ENCODE results near the gene KCNMA1. TPM values are rescaled to one million over a fixed set of nuclear protein-coding genes. Genes with fewer than 3 reads are reported as not detected.

KCNMA1 gene
- polyA plus RNA-seq, 1 donor from 2014 or later: 60.8 TPM

GRCh38 chr10:77510695-77511094 lies 126.9 kb downstream of the KCNMA1 start:
- Histone ChIP-seq H3K27me3 (ENCODE audit: insufficient read depth, low read depth, low read length) (no peaks in the 10 kb centered on the region), H3K27ac (ENCODE audit: low read length) (no peak overlapping the region), H3F3A (ENCODE audit: insufficient read depth, low read length, poor library complexity, severe bottlenecking) (no peaks in the 10 kb centered on the region), H3K4me2 (ENCODE audit: low read length) (no peak overlapping the region), H3K79me2 (replicated peaks; ENCODE audit: insufficient read depth, low read length) (no peaks in the 10 kb centered on the region), H3K4me3 (ENCODE audit: low read length) (no peak overlapping the region), H4K20me1 (ENCODE audit: insufficient read depth) (no peaks in the 10 kb centered on the region), H2AFZ (ENCODE audit: low read depth, low read length) (no peak overlapping the region), H3K9me3 (ENCODE audit: low read length) (no peaks in the 10 kb centered on the region), H3K9me2 (ENCODE audit: insufficient read depth, low read length) (no peaks in the 10 kb centered on the region), H3K9ac (ENCODE audit: low read length) (no peak overlapping the region), H3K36me3 (ENCODE audit: insufficient read depth, low read length) (no peaks in the 10 kb centered on the region)
- TF ChIP-seq REST (IDR thresholded peaks at IDR 0.05; ENCODE audit: borderline replicate concordance) (no peak), TAF1 (IDR thresholded peaks at IDR 0.05; ENCODE audit: low read depth) (no peak), EZH2 (IDR thresholded peaks at IDR 0.05; ENCODE audit: borderline replicate concordance, insufficient read depth, low read length, poor library complexity, severe bottlenecking) (no peak), EP300 (conservative IDR thresholded peaks at IDR 0.05; ENCODE audit: poor library complexity, severe bottlenecking) (no peak), RAD21 (conservative IDR thresholded peaks at IDR 0.05) (no peak), CTCF (IDR thresholded peaks at IDR 0.05; ENCODE audit: poor library complexity, severe bottlenecking) (no peak), POLR2AphosphoS5 (IDR thresholded peaks at IDR 0.05) (no peak), SMC3 (conservative IDR thresholded peaks at IDR 0.05; ENCODE audit: poor library complexity) (no peak), MXI1 (conservative IDR thresholded peaks at IDR 0.05; ENCODE audit: poor library complexity, severe bottlenecking) (no peak)

- Histone ChIP-seq H3K27ac (ENCODE audit: low read length) (no peak overlapping the region), H3K4me3 (ENCODE audit: low read length) (no peak overlapping the region), H3K27me3 (ENCODE audit: insufficient read depth, low read depth, low read length) (no peaks in the 10 kb centered on the region), H3F3A (ENCODE audit: insufficient read depth, low read length, poor library complexity, severe bottlenecking) (no peaks in the 10 kb centered on the region), H3K4me2 (ENCODE audit: low read length) (no peak overlapping the region), H3K9me3 (ENCODE audit: low read length) (no peaks in the 10 kb centered on the region), H4K20me1 (ENCODE audit: insufficient read depth) (no peaks in the 10 kb centered on the region), H3K9me2 (ENCODE audit: insufficient read depth, low read length) (no peaks in the 10 kb centered on the region), H3K9ac (ENCODE audit: low read length) (no peak overlapping the region), H3K79me2 (replicated peaks; ENCODE audit: insufficient read depth, low read length) (no peaks in the 10 kb centered on the region), H2AFZ (ENCODE audit: low read depth, low read length) (no peak overlapping the region), H3K36me3 (ENCODE audit: insufficient read depth, low read length) (no peaks in the 10 kb centered on the region)
- TF ChIP-seq MXI1 (conservative IDR thresholded peaks at IDR 0.05; ENCODE audit: poor library complexity, severe bottlenecking) (no peak), RAD21 (conservative IDR thresholded peaks at IDR 0.05) (no peak)
Observed at GRCh38 chr10:77510294-77510693, 127.3 kb downstream of the KCNMA1 start.

GRCh38 chr10:77509391-77509790 lies 128.2 kb downstream of the KCNMA1 start:
- H4K20me1 ChIP-seq (ENCODE audit: insufficient read depth): no peaks in the 10 kb centered on the region
- H3K4me2 ChIP-seq (ENCODE audit: low read length): no peak overlapping the region
- H3K79me2 ChIP-seq (replicated peaks; ENCODE audit: insufficient read depth, low read length): no peaks in the 10 kb centered on the region
- H2AFZ ChIP-seq (ENCODE audit: low read depth, low read length): no peak overlapping the region
- H3K9me2 ChIP-seq (ENCODE audit: insufficient read depth, low read length): no peaks in the 10 kb centered on the region
- H3K27me3 ChIP-seq (ENCODE audit: insufficient read depth, low read depth, low read length): no peaks in the 10 kb centered on the region
- H3K9ac ChIP-seq (ENCODE audit: low read length): no peak overlapping the region
- H3K9me3 ChIP-seq (ENCODE audit: low read length): no peaks in the 10 kb centered on the region
- H3K36me3 ChIP-seq (ENCODE audit: insufficient read depth, low read length): no peaks in the 10 kb centered on the region
- no peak overlapping the region for H3K4me3 ChIP-seq (ENCODE audit: low read length)
- H3F3A ChIP-seq (ENCODE audit: insufficient read depth, low read length, poor library complexity, severe bottlenecking): no peaks in the 10 kb centered on the region
- no peak for TF ChIP-seq RAD21 (conservative IDR thresholded peaks at IDR 0.05)
- TF ChIP-seq EZH2 (IDR thresholded peaks at IDR 0.05; ENCODE audit: borderline replicate concordance, insufficient read depth, low read length, poor library complexity, severe bottlenecking): no peak
- TF ChIP-seq TAF1 (IDR thresholded peaks at IDR 0.05; ENCODE audit: low read depth): no peak
- no peak for TF ChIP-seq MXI1 (conservative IDR thresholded peaks at IDR 0.05; ENCODE audit: poor library complexity, severe bottlenecking)
- TF ChIP-seq POLR2AphosphoS5 (IDR thresholded peaks at IDR 0.05): no peak
- no peak for TF ChIP-seq CTCF (IDR thresholded peaks at IDR 0.05; ENCODE audit: poor library complexity, severe bottlenecking)
- no peak for TF ChIP-seq REST (IDR thresholded peaks at IDR 0.05; ENCODE audit: borderline replicate concordance)
- H3K27ac ChIP-seq (ENCODE audit: low read length): no peak overlapping the region

Measured in neural cell (in vitro differentiated cells).